Stimulated activated CD4-positive, alpha-beta T cell treated with anti-CD3 and anti-CD28 coated beads, TNF-alpha, amount 100 ng/mL, for 48 hours (primary cell): ENCODE results near the gene WNT11.

Experiments used
- DNase-seq, 3 donors: peaks; one replicate each; pipeline ENCODE4 v3.0.0-alpha.2; 2020; ENCODE audit warnings: low read depth in 3 of 3

Gene WNT11

GRCh38 chr11:76174330-76174729, 32.0 kb downstream of the WNT11 start:
- DNase-seq: no peak

DNA sequence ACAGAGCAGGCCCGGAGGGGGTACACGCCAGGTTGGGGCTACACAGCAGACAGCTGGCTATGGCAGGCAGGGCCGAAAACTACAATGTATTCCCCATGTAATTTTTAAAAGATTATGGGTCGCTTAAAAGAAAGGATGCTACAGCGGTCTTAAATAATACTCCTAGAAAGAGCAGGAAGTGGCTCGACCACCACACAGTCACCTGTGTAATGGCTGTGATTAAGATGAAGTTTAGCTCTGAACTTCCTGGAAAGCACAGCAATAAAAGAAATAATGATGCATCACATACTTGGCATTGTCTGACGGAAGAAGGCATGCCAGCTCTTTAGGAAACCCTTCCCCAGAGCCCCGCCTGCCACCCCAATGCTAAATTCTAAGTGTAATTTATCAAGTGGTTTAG, 32.6 kb downstream of the WNT11 start:
- no peak for DNase-seq

DNA sequence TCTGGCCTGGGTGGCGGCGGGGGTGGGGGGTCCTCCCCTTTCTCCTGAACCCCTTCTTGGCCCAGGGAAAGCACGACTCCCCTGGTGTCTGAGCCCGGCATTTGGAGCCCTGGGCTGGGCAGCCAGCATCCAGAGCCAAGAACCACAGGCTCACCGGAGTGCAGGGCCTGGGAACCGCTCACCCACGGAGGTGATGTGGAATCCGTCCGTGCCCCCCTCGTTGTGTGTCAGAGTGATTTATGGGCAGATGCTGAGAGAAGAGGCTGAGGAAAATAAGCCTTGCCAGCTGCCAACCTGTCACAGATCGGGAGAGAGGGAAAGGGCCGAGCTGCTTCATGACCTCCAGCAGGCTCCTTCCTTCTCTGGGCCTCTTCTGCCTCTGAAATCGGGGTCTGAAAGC, 33.7 kb downstream of the WNT11 start:
- DNase-seq: no peak

DNA sequence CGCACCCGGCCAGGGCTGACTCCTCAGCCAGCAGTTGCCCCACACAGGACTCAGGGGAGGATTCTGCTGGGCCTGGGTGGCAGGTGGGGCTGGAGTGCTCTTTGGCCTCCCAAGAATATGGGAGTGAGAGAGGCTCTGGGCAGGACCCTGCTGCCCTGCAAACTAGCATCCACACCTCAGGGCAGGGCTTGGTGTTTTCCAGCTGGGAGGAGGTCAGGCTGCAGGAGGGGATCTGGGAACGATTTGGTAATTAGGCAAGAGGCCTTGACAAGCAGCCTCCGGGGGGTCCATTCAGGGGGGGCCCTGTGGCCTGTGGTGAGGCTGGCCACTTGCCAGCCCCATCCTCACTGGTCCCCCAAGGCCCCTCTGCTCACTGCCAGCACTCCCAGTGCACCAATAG, 35.8 kb downstream of the WNT11 start:
- DNase-seq: no peak

GRCh38 chr11:76169473-76169896, 36.8 kb downstream of the WNT11 start:
- DNase-seq: no peak

DNA sequence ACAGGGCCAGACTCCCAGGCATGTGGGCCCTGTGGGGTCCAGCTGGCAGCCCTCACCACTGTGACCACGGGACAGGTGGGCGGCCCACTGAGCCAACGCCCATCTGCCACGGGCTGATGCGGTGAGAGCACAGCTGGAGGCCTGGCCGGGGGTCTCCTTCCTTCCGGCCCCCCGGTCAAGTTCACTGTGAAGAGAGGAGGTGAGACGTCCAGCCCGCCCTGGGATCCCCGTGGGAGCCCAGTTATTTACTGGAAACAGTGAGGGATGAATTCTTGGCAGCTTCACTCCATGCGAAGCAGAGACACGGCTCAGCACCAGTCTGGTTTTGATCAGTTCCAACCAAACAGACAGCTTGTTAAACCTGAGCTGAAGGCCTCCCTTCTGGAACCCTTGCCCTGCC, 38.7 kb downstream of the WNT11 start:
- DNase-seq: no peak

GRCh38 chr11:76166314-76166713, 40.0 kb downstream of the WNT11 start:
- peak in 1 of 3 donors; percentile 18 for DNase-seq

DNA sequence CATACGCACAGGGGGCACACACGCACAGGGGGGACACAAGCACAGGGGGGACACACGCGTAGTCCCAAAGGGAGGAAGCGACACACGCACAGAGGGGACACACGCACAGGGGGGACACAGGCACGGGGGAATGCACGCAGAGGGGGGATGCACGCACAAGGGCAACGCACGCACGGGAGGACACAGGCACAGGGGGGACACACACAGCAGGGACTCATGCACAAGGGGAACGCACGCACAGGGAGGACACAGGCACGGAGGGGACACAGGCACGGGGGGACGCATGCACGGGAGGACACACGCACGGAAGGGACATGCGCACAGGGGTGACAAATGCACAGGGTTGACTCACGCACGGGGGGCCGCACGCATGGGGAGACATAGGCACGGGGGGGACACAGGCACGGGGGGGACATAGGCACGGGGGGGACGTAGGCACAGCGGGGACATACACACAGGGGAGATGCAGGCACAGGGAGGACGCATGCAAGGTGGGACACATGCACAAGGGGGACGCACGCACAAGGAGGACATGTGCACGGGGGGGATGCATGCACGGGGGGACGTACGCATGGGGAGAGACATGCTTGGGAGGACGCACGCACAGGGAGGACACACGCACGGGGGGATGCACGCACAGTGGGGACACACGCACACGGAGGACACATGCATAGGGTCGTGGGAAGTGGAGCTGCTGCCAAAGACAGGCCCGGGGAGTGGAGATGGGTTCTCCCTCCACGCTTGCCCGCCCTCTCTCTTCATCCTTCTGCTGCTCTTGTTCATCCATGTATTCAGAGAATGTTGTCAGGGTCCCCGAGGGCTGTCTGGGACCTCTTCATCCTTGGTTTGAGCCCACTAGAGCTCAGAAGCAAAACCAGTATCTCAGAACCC, 41.2 kb downstream of the WNT11 start:
- no peak for DNase-seq

DNA sequence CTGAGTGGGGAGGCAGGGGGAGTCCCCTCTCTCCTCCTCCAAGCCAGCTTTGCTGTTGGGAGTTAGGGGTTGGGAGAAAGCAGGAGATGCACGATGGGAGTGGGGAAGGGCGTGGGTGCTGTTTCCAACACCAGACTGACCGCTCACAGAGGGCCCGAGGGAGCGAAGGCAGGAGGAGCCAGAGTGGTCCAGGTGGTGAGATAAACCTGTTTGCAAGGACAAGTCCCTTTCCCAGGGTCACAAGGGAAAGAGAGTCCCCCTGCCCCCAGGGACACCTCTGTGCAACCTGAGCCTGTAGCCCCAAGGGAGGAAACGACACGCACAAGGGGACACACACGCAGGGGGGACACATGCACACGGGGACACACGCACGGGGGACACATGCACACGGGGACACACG, 42.2 kb downstream of the WNT11 start:
- no peak for DNase-seq

GRCh38 chr11:76163289-76163880, 42.9 kb downstream of the WNT11 start:
- no peak for DNase-seq

DNA sequence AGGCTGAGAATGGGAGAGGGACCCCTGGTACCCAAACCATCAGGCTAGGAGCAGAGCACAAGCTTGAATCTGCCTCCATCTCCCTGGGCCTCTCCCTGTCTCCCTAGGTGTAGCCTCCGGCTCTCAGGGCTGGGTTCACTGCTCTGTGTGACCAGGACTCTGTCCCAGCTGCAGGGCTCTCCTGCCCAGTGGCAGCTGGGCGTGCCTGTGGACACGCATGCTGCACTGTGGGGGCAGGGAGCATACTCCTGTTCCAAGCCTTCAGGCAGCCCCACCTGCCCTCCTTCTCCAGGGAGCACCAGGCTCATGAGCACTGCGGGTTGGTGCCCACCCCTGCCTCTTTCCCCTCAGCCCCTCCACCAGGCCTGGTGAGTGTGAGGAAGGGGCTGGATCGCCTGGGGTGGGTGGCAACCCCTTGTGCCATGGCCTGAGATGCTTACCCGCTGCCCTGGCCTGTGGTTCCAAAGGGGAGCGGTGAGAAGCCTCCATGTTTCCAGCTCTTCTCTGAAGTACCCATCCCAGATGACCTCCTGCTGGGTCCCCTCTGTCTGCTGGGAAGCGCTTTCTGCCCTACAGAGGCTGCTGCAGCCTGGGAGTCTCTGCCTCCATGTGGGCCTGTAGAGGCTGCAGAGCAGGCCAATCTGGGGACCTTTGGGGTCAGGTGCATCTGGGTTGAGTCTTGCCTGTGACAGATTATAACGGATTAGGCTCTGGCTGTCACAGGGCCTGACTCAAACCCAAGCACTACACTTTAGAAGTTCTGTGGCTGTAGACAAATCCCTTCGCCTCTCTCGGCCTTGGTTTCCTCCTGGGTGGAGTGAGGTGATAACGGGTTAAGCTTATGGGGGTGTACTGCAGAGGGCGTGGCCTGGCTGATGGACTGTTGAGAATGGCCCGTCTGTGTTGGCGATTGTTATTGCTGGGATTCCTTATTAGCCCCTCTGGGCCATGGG, 43.7 kb downstream of the WNT11 start:
- no peak for DNase-seq

- DNase-seq: no peak
Measured at GRCh38 chr11:76161261-76161961, 44.9 kb downstream of the WNT11 start.

GRCh38 chr11:76160856-76161255, 45.4 kb downstream of the WNT11 start:
- no peak for DNase-seq

GRCh38 chr11:76159983-76160661, 46.2 kb downstream of the WNT11 start:
- DNase-seq: no peak

DNA sequence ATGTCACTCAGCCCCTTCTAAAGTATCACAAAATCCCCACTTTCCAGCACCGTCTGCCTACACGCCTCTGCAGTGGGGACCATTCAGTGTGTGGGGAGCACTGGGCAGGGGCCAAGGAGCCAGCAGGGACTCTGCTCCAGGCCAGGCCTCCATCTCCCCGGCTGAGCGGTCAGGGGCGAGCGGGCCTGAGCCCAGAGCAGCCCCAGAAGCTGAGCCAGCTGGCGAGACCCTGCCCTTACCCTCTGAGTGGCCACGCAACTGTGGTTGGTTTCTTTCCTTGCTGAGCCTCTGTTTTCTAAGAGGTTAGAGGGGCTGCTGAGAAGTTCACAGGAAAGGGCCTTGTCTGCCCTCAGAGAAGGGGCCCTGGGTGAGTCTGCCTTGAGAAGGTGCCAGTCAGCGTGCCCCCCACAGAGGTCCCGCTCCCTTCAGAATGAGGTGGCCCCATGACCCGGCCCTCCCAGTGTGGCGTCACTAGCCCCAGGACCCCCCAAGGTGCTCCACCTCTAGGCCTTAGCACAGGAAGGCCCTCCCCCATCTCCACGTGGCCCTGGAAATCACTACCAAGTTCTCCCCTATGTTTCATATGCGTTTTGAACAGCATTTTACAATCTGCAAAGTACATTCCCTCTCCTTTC, 46.9 kb downstream of the WNT11 start:
- no peak for DNase-seq

DNA sequence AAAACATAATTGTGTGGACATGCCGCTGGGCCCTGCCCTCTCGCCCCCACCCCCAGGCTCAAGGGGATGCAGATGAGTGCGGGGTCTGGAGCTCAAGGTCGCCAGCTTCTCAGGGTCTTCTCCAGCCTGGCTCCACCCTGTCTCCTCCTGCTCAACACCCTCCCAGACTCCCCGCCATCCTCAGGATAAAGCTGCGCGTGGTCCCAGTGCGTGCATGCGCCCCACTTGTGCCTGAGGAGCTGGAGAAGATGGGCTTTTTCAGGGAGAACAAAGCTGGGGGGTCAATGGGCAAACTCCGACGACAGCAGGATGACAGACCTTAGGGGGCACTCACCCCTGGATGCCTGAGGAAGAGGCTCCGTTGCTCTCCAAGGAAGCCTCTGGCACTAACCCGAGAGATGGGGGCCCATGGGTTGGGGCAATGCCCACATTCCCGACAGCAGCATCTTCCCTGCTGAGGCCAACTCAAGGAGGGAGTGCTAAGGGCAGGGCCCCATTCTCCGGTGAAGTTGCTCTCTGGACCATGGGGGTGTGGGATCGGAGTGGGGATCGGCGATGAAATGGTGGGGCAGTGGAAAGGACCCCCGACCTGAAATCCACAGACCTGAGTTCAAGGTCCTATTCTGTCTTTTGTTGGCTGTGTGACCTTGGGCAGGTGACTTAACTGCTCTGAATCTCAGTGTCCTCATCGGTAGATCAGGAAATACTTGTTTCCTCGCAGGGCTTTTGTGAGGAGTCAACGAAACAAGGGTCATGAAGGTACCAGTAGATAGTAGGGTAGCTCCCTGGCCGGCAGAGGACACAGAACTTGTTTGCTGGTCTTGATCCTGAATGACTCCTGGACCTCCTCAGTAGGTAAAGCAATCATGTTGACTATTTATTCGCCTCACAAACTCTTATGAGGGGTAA, 47.7 kb downstream of the WNT11 start:
- DNase-seq: no peak

DNA sequence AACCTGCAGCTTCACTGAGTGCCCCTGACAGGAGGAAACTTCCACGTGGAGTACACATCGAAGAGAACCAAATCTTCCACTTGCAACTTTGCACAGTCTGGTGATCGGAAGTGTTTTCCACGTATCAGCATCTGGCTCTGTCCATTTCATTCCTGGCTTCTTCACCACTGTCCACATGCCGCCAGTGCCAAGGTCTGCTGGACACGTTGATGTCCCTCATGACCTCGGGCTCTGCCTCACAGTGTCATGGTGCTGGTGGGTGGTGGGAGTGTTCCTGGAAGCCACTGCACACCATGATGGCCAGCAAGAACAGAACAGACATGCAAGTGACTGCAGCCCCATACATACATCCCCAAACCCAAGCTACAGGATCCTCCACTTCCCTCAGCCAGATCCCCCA, 48.4 kb downstream of the WNT11 start:
- DNase-seq: no peak

DNA sequence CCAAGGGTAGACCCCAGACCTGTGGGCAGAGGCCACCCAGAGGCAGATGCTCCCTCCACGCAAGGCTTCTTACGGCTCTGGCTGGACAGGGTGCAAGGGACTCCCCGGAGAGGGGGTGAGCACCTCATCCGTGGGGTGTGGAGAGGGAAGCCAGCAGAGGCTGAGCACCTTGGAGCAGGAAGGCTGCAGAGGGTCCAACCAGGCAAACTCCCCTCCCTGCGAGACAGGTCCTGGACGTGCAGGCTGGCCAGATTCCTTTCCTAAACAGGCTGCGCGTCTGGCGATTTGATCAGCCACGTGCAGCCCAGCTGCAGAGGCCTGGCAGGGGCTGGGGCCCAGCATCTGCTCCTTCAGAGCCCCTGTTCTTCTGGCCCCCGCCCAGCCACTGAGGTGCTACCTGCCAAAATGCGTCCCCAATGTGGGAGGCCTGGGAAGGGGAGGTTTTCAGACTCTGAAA, 49.3 kb downstream of the WNT11 start:
- no peak for DNase-seq

DNA sequence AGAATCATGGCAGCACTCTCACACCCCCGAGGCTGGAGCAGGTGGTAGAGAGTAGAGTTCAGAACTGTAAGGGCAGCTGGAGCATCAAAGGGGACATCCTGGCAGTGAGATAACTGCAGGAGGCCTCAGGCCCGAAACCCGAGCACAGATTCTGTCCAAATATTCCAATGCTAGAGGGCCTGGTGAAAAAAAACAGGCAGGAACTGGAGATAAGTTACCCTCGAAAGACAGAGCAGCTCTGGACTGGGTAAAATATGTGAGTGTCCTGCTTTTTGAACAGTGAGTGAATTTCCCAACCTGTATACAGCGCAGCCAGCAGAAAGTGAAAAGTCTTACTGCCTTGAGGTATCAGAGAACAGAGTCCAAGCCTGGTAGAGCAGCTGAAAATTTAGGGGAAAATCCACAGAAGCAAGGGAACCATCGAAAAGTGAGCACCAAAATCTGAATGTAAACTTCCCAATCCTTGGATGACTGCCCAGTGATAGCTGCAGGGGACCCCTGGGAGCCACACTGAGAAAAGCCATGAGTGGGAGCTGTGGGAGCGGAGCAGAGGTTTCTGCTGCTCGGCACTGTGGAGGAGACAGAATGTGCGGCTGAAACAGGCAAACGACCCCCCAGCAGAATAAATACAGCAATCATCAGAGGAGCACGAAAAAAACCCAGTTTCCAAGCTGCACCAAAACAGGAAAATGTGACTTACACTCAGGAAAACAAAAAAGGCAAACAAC, 50.6 kb downstream of the WNT11 start:
- no peak for DNase-seq
